Erythroblast (primary cell): ENCODE data around the gene SLC16A3.
"Not testable (repeated sequence)": the region's sequence is repeated elsewhere in the genome, so short reads cannot be mapped to it uniquely, and the experiment has no call there.

Experiments
- GATA1 ChIP-seq: IDR thresholded peaks from 2 replicates; pipeline ENCODE4 v1.6.1; 2011; ENCODE audit warnings: low read depth, mild to moderate bottlenecking, control low read depth, low read length, moderate library complexity
- POLR2A ChIP-seq: IDR thresholded peaks from 2 replicates; pipeline ENCODE4 v1.6.1; 2011; ENCODE audit warnings: mild to moderate bottlenecking, low read length

DNA sequence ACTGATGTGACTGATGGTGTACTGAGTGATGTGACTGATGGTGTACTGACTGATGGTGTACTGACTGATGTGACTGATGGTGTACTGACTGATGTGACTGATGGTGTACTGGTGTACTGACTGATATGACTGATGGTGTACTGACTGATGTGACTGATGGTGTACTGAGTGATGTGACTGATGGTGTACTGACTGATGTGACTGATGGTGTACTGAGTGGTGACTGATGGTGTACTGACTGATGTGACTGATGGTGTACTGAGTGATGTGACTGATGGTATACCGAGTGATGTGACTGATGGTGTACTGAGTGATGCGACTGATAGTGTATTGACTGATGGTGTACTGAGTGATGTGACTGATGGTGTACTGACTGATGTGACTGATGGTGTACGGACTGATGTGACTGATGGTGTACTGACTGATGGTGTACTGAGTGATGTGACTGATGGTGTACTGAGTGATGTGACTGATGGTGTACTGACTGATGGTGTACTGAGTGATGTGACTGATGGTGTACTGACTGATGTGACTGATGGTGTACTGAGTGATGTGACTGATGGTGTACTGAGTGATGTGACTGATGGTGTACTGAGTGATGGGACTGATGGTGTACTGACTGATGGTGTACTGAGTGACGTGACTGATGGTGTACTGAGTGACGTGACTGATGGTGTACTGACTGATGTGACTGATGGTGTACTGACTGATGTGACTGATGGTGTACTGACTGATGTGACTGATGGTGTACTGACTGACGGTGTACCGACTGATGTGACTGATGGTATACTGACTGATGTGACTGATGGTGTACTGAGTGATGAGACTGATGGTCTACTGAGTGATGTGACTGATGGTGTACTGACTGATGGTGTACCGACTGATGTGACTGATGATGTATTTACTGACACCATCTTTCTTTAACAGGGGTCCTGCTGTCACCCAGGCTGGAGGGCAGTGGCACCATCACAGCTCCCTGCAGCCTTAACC is 31.4 kb downstream of the SLC16A3 start:
- not testable (repeated sequence) for TF ChIP-seq POLR2A, GATA1
